Loucy (cell line): ENCODE results near the gene MED7.

Experiments
- H2AFZ ChIP-seq: fragments of 200-600 bp; sonication (generic); 2 replicates; pipeline ENCODE4 v1.6.0; 2016; ENCODE audit warnings: antibody characterized with exemption, mild to moderate bottlenecking, low read length, moderate library complexity
- H3F3A ChIP-seq: fragments of 200-600 bp; 2 replicates; pipeline ENCODE4 v1.6.0; 2016; ENCODE audit warnings: antibody characterized with exemption, low read depth, mild to moderate bottlenecking
- H3K27me3 ChIP-seq: fragments of 200-600 bp; sonication (generic); 2 replicates; pipeline ENCODE4 v1.6.1; 2014; ENCODE audit warnings: low read length, mild to moderate bottlenecking; ENCODE audit not compliant: insufficient read depth, poor library complexity, severe bottlenecking
- H3K36me3 ChIP-seq: fragments of 200-600 bp; sonication (generic); 2 replicates; pipeline ENCODE4 v1.6.1; 2016; ENCODE audit warnings: low read length; ENCODE audit not compliant: insufficient read depth
- H3K4me1 ChIP-seq: fragments of 200-600 bp; sonication (generic); 2 replicates; pipeline ENCODE4 v1.5.1; 2014; ENCODE audit warnings: low read length, mild to moderate bottlenecking; ENCODE audit not compliant: insufficient read depth, poor library complexity, severe bottlenecking
- H3K4me2 ChIP-seq: fragments of 200-600 bp; sonication (generic); 2 replicates; pipeline ENCODE4 v1.6.0; 2014; ENCODE audit warnings: antibody characterized with exemption, low read length, low read depth, mild to moderate bottlenecking; ENCODE audit not compliant: poor library complexity, severe bottlenecking
- H3K4me3 ChIP-seq: fragments of 200-600 bp; sonication (generic); 2 replicates; pipeline ENCODE4 v1.5.1; 2014; ENCODE audit warnings: low read length, mild to moderate bottlenecking, mixed read lengths; ENCODE audit not compliant: poor library complexity, severe bottlenecking
- H3K79me2 ChIP-seq: fragments of 200-600 bp; sonication (generic); 2 replicates; pipeline ENCODE4 v1.6.1; 2014; ENCODE audit warnings: low read length; ENCODE audit not compliant: insufficient read depth
- H3K9ac ChIP-seq: fragments of 200-600 bp; sonication (generic); 2 replicates; pipeline ENCODE4 v1.6.0; 2014; ENCODE audit warnings: mild to moderate bottlenecking, low read depth, low read length, moderate library complexity; ENCODE audit not compliant: poor library complexity, severe bottlenecking
- H3K9me2 ChIP-seq: fragments of 200-600 bp; sonication (generic); replicated peaks from 2 replicates; pipeline ENCODE4 v1.6.1; 2016; ENCODE audit warnings: low read depth, low read length, mixed read lengths
- H3K9me3 ChIP-seq: fragments of 200-600 bp; sonication (generic); 2 replicates; pipeline ENCODE4 v1.6.1; 2014; ENCODE audit warnings: mild to moderate bottlenecking, antibody characterized with exemption, low read length, low read depth; ENCODE audit not compliant: insufficient read depth
- H4K20me1 ChIP-seq: fragments of 200-600 bp; sonication (generic); 2 replicates; pipeline ENCODE4 v1.6.0; 2014; ENCODE audit warnings: antibody characterized with exemption, low read length, mild to moderate bottlenecking; ENCODE audit not compliant: insufficient read depth, poor library complexity, severe bottlenecking
- CTCF ChIP-seq: fragments of 200-600 bp; sonication (generic); conservative IDR thresholded peaks from 2 replicates; pipeline ENCODE4 v1.5.1; 2014; ENCODE audit warnings: mild to moderate bottlenecking, antibody characterized with exemption, low read length
- EZH2phosphoT487 ChIP-seq: fragments of 200-600 bp; IDR thresholded peaks from 2 replicates; pipeline ENCODE4 v1.6.1; 2018; ENCODE audit warnings: antibody characterized with exemption, mild to moderate bottlenecking, moderate library complexity, borderline replicate concordance

Gene MED7

GRCh38 chr5:157164521-157164920, 21.9 kb upstream of the MED7 start:
- H3K36me3 ChIP-seq = no peaks in the 10 kb centered on the region
- no peak overlapping the region for H2AFZ ChIP-seq
- H3K9me3 ChIP-seq = no peaks in the 10 kb centered on the region
- no peaks in the 10 kb centered on the region for H3F3A ChIP-seq
- H4K20me1 ChIP-seq = no peaks in the 10 kb centered on the region
- TF ChIP-seq EZH2phosphoT487 (no peak), CTCF (no peak)
- no peak overlapping the region for H3K4me3 ChIP-seq
- no peaks in the 10 kb centered on the region for H3K4me1 ChIP-seq
- H3K9ac ChIP-seq = no peak overlapping the region
- H3K79me2 ChIP-seq = no peaks in the 10 kb centered on the region
- no peaks in the 10 kb centered on the region for H3K27me3 ChIP-seq
- H3K4me2 ChIP-seq = no peak overlapping the region
- no peaks in the 10 kb centered on the region for H3K9me2 ChIP-seq

GRCh38 chr5:157162919-157163510, 20.4 kb upstream of the MED7 start:
- H3K9ac ChIP-seq = no peak overlapping the region
- H2AFZ ChIP-seq = no peak overlapping the region
- no peaks in the 10 kb centered on the region for H3K36me3 ChIP-seq
- no peak overlapping the region for H3K4me2 ChIP-seq
- H3K4me3 ChIP-seq = no peak overlapping the region
- H4K20me1 ChIP-seq = no peaks in the 10 kb centered on the region
- H3K4me1 ChIP-seq = no peaks in the 10 kb centered on the region
- no peaks in the 10 kb centered on the region for H3K79me2 ChIP-seq
- no peaks in the 10 kb centered on the region for H3K9me3 ChIP-seq
- H3K9me2 ChIP-seq = no peaks in the 10 kb centered on the region
- H3F3A ChIP-seq = no peaks in the 10 kb centered on the region
- H3K27me3 ChIP-seq = no peaks in the 10 kb centered on the region
- TF ChIP-seq CTCF (no peak), EZH2phosphoT487 (no peak)

- Histone ChIP-seq H3K4me1 (no peaks in the 10 kb centered on the region), H3K36me3 (no peaks in the 10 kb centered on the region), H2AFZ (no peak overlapping the region), H3K79me2 (no peaks in the 10 kb centered on the region), H3K9me3 (no peaks in the 10 kb centered on the region), H3K4me2 (no peak overlapping the region), H4K20me1 (no peaks in the 10 kb centered on the region), H3K27me3 (no peaks in the 10 kb centered on the region), H3K9me2 (no peaks in the 10 kb centered on the region), H3K4me3 (no peak overlapping the region), H3F3A (no peaks in the 10 kb centered on the region), H3K9ac (no peak overlapping the region)
- TF ChIP-seq CTCF (no peak), EZH2phosphoT487 (no peak)
Measured at GRCh38 chr5:157161996-157162395, 19.3 kb upstream of the MED7 start.
